Peyer's patch (tissue), 4 donors: Measurements from ENCODE around the gene ZNF724.

Experiments
- CTCF ChIP-seq, 6 experiments: fragments of 450-650 bp in 4 of 6; fragments of 200-600 bp in 2 of 6; sonication (generic) in 1 of 6; IDR thresholded peaks; one replicate each; pipeline ENCODE4 v1.5.1; 2017 to 2019; ENCODE audit warnings: antibody characterized with exemption in 6 of 6, mild to moderate bottlenecking in 3 of 6, moderate library complexity in 1 of 6
- POLR2A ChIP-seq, 2 donors: fragments of 450-650 bp; IDR thresholded peaks; one replicate each; pipeline ENCODE4 v1.5.1; 2017; ENCODE audit warnings: antibody characterized with exemption in 2 of 2, mild to moderate bottlenecking in 2 of 2, moderate library complexity in 2 of 2

GRCh38 chr19:23263870-23264590 lies 13.8 kb upstream of the ZNF724 start:
- TF ChIP-seq CTCF (IDR thresholded peaks at IDR 0.05): no peak
- no peak for TF ChIP-seq POLR2A (IDR thresholded peaks at IDR 0.05)
